H1 (cell line): ENCODE measurements around the gene ZNF562. TPM values are rescaled to one million over a fixed set of nuclear protein-coding genes. Genes with fewer than 3 reads are reported as not detected.

Experiments used
- BACH1 ChIP-seq: IDR thresholded peaks from 2 replicates; pipeline ENCODE4 v1.6.1; 2012; ENCODE audit warnings: low read length, improper control_type of control experiment
- TAF1 ChIP-seq: IDR thresholded peaks from 2 replicates; pipeline ENCODE4 v1.6.1; 2011; ENCODE audit warnings: mild to moderate bottlenecking, low read depth, low read length
- TBP ChIP-seq: IDR thresholded peaks from 2 replicates; pipeline ENCODE4 v1.6.1; 2011; ENCODE audit warnings: low read depth, low read length, improper control_type of control experiment
- TEAD4 ChIP-seq: IDR thresholded peaks from 2 replicates; pipeline ENCODE4 v1.6.1; 2012; ENCODE audit warnings: low read depth, low read length, inconsistent platforms, mixed read lengths
- polyA plus RNA-seq, 7 experiments: library from polyadenylated mRNA; depleted of rRNA in 3 of 7; stranded (reverse) in 5 of 7; unstranded in 2 of 7; fragments of >200 nt in 5 of 7; fragments of 200-250 nt in 2 of 7; gene quantifications; 1 replicate in 5 of 7; 2 replicates in 1 of 7; 4 replicates in 1 of 7; pipeline versions ENCODE4 v1.2.1 to v1.2.3, GENCODE V29; 2011 to 2013; ENCODE audit warnings: missing spikeins in 2 of 7, mixed read lengths in 2 of 7
- total RNA-seq: library from RNA; stranded (reverse); fragmentation: NEBNext Ultra II Directional; extraction: Animal tissue kit (Norgen Biotek cat#: 25700); gene quantifications from 2 replicates; pipeline ENCODE4 v1.2.1, GENCODE V29; 2021

ZNF562 gene
- total and polyA plus RNA-seq, 2 of the 8 experiments (the other 6 are each of a cell fraction or from before 2014, with no cell fraction given): 0.12 to 2.5 TPM

DNA sequence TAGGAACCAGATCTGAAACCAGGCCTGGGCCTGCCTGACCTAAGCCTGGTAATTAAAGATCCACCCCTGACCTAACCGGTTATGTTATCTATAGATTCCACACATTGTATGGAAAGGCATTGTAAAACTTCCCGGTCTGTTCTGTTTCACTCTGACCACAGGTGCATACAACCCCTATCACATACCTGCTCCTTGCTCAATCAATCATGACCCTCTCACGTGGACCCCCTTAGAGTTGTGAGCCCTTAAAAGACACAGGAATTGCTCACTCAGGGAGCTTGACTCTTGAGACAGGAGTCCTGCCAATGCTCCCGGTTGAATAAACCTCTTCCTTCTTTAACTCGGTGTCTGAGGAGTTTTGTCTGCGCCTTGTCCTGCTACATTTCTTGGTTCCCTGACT lies 27.3 kb upstream of the ZNF562 start (continued):
- TF ChIP-seq TBP: no peak
- no peak for TF ChIP-seq TAF1
- TF ChIP-seq TEAD4: no peak
- no peak for TF ChIP-seq BACH1
- TF ChIP-seq, all 59 proteins: peak for 0
